Neural crest cell (in vitro differentiated cells): Measurements from ENCODE around the gene IGF1R. TPM values are rescaled to one million over a fixed set of nuclear protein-coding genes. Genes with fewer than 3 reads are reported as not detected.

Experiments used
- DNase-seq: peaks from one replicate; pipeline ENCODE4 v3.0.0; 2021; ENCODE audit warnings: low read depth, mixed read lengths, low spot score
- H3K27ac Mint-ChIP-seq: one replicate; pipeline ENCODE4 v1.8.0; 2021; ENCODE audit warnings: mild to moderate bottlenecking, mixed read lengths; ENCODE audit not compliant: unreplicated experiment
- H3K27me3 Mint-ChIP-seq: 2 replicates; pipeline ENCODE4 v1.8.0; 2021; ENCODE audit warnings: low read depth, mild to moderate bottlenecking, mixed read lengths
- H3K36me3 Mint-ChIP-seq: 2 replicates; pipeline ENCODE4 v1.8.0; 2021; ENCODE audit warnings: low read depth, mild to moderate bottlenecking, mixed read lengths
- H3K4me1 Mint-ChIP-seq: 2 replicates; pipeline ENCODE4 v1.8.0; 2021; ENCODE audit warnings: mixed read lengths
- H3K4me3 Mint-ChIP-seq: one replicate; pipeline ENCODE4 v1.8.0; 2021; ENCODE audit warnings: mild to moderate bottlenecking, mixed read lengths
- H3K9me3 Mint-ChIP-seq: 2 replicates; pipeline ENCODE4 v1.8.0; 2021; ENCODE audit warnings: mixed read lengths
- CTCF ChIP-seq: fragments of 200-600 bp; sonication (generic); conservative IDR thresholded peaks from 2 replicates; pipeline ENCODE4 v1.5.0; 2021; ENCODE audit warnings: antibody characterized with exemption, mild to moderate bottlenecking
- total RNA-seq: library from RNA; stranded (reverse); gene quantifications from 2 replicates; pipeline ENCODE4 v1.2.1, GENCODE V29; 2021

The IGF1R gene
- total RNA-seq, 1 donor from 2014 or later, result 67.6 TPM

GRCh38 chr15:98801234-98801561 is 152.9 kb downstream of the IGF1R start:
- Mint-ChIP-seq H3K4me1 (peaks cover 78% of the 10 kb centered on the region), H3K27ac (peak overlapping the region; percentile 99), H3K4me3 (peak overlapping the region; percentile 83), H3K36me3 (no peaks in the 10 kb centered on the region), H3K27me3 (no peaks in the 10 kb centered on the region), H3K9me3 (no peaks in the 10 kb centered on the region)
- no peak for TF ChIP-seq CTCF
- peak; percentile 37 for DNase-seq

GRCh38 chr15:98802187-98802586 is 153.8 kb downstream of the IGF1R start:
- Mint-ChIP-seq H3K4me1 (peaks cover 79% of the 10 kb centered on the region), H3K27me3 (no peaks in the 10 kb centered on the region), H3K36me3 (no peaks in the 10 kb centered on the region), H3K4me3 (no peak overlapping the region), H3K27ac (peak overlapping the region; percentile 99), H3K9me3 (no peaks in the 10 kb centered on the region)
- no peak for TF ChIP-seq CTCF
- DNase-seq, result no peak

- no peak for DNase-seq
- Mint-ChIP-seq H3K27ac (no peak overlapping the region), H3K36me3 (no peaks in the 10 kb centered on the region), H3K4me1 (peaks cover 75% of the 10 kb centered on the region), H3K4me3 (no peak overlapping the region), H3K9me3 (no peaks in the 10 kb centered on the region), H3K27me3 (no peaks in the 10 kb centered on the region)
- no peak for TF ChIP-seq CTCF
These were observed 155.1 kb downstream of the IGF1R start for GRCh38 chr15:98803228-98804056.

GRCh38 chr15:98804057-98804380 is 155.7 kb downstream of the IGF1R start:
- H3K27me3 Mint-ChIP-seq, result no peaks in the 10 kb centered on the region
- peaks cover 69% of the 10 kb centered on the region for H3K4me1 Mint-ChIP-seq
- no peaks in the 10 kb centered on the region for H3K9me3 Mint-ChIP-seq
- no peaks in the 10 kb centered on the region for H3K36me3 Mint-ChIP-seq
- no peak for DNase-seq
- H3K4me3 Mint-ChIP-seq, result no peak overlapping the region
- TF ChIP-seq CTCF, result peak; percentile 51
- H3K27ac Mint-ChIP-seq, result no peak overlapping the region

GRCh38 chr15:98805434-98806274 is 157.3 kb downstream of the IGF1R start:
- peaks cover 60% of the 10 kb centered on the region for H3K4me1 Mint-ChIP-seq
- DNase-seq, result no peak
- no peaks in the 10 kb centered on the region for H3K36me3 Mint-ChIP-seq
- no peak overlapping the region for H3K27ac Mint-ChIP-seq
- H3K27me3 Mint-ChIP-seq, result no peaks in the 10 kb centered on the region
- TF ChIP-seq CTCF, result peak; percentile 44
- H3K4me3 Mint-ChIP-seq, result no peak overlapping the region
- no peaks in the 10 kb centered on the region for H3K9me3 Mint-ChIP-seq
